HG03571 (cell line): ENCODE data around the gene ARHGAP32.

Source experiments
- ATAC-seq: cut with Tn5 transposase; IDR thresholded peaks from one replicate; pipeline ENCODE4 v1.9.1; 2021; ENCODE audit not compliant: unreplicated experiment

The ARHGAP32 gene

DNA sequence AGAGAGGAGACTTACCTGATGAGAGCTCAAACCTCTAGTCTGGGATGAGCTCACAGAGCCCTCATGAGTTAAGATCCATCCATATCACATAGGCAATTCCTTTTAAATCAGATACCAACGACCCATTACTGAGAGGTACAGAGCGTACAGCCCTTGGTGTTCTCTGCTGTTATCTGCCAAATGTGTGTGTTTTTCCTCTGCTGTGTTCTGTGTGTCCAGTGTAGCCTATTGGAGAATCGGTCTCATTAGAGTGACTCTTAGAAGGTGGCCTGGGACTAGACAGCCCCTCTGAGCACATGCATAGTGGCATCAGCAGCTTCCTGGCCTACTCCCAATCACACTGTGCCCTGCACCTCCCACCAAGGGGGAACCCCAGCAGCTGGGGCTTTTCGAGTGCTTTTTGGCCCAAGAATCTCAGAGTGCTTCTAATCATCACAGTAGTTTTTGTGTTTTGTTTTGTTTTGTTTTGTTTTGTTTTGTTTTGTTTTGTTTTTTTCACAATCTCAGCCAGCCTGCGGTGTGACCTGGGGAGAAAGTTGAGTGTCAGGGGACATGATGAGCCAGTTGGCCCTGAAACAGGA is 274.9 kb downstream of the ARHGAP32 start:
- no peak for ATAC-seq

DNA sequence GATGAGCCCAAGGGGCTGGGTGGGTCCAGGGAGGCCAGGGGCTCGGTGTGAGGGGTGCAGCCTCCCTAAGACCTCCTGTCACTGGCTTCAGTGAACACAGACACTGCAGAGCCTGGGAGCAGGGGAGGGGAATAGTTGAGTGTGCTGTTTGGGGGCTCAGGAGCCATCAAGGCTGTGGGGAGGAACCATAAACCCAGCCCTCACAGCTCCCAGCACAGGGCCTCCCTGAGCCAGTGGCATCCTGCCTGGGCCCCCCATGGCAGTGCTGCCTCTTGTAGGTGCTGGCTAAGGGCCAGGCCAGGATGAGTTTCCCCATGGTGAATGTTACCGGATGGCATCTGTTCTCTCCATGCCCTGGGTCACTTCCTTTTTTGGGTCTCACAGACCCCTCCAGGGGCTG is 275.4 kb downstream of the ARHGAP32 start:
- no peak for ATAC-seq

DNA sequence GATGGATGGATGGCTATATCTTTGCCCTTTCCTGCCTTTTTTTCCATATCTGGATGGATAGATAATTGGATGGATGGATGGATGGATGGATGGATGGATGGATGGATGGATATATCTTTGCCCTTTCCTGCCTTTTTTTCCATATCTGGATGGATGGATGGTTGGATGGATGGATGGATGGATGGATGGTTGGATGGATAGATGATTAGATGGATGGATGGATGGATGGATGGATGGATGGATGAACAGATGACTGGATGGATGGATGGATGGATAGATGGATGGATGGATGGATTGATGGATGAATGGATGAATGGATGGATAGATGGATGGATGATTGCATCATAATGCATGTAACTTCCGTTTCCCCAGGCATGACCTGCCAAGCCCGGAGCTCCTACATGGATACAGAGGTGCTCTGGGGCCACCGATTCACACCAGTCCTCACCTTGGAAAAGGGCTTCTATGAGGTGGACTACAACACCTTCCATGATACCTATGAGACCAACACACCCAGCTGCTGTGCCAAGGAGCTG is 276.0 kb downstream of the ARHGAP32 start:
- ATAC-seq: no peak

DNA sequence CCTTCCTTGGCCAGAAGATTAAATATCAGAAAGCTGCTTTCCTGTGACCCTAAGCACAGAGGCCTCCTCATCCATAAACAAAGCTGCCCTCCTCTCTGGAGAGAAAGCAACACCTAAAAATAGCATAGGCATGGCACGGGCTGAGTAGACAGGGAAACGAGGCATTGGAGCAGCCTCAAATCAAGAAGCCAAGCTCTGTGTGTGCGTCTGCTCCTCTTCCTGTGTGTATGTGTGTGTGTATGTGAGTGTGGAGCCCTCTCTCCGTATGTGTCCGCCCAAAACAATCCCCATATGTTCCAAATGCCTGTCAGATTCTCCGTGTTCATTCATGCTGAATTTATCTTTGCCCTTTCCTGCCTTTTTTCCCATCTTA is 277.0 kb downstream of the ARHGAP32 start:
- ATAC-seq: no peak
